Panc1 (cell line): Measurements from ENCODE around the gene DNAJC24.

Source experiments
- POLR2AphosphoS5 ChIP-seq: IDR thresholded peaks from 2 replicates; pipeline ENCODE4 v1.6.1; 2012; ENCODE audit warnings: mild to moderate bottlenecking, low read depth, low read length, moderate library complexity
- TCF7L2 ChIP-seq: IDR thresholded peaks from 2 replicates; pipeline ENCODE4 v1.6.1; 2011; ENCODE audit warnings: mild to moderate bottlenecking, low read depth, low read length, inconsistent platforms
- TF ChIP-seq, protein P1 (sequence below): fragments of 450-650 bp; IDR thresholded peaks from 2 replicates; pipeline ENCODE4 v1.5.1; 2017; ENCODE audit warnings: mild to moderate bottlenecking

DNA sequence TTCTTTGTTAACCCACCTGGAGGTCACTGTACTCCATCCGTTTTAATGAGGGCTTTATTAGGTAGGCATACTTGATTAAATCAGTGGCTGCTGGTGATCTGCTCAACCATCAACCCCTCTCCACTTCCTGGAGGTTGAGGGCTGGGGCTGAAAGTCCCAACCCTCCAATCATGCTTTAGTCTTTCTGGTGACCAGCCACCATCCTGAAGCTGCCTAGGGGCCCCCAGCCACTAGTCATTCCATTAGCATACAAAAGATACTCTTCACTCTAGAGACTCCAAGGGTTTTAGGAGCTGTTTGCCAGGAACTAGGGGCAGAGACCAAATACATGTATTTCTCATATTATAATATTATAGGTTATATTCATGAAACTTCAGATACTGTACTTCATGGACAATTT lies 13.5 kb downstream of the DNAJC24 start:
- TF ChIP-seq, protein P1, sequence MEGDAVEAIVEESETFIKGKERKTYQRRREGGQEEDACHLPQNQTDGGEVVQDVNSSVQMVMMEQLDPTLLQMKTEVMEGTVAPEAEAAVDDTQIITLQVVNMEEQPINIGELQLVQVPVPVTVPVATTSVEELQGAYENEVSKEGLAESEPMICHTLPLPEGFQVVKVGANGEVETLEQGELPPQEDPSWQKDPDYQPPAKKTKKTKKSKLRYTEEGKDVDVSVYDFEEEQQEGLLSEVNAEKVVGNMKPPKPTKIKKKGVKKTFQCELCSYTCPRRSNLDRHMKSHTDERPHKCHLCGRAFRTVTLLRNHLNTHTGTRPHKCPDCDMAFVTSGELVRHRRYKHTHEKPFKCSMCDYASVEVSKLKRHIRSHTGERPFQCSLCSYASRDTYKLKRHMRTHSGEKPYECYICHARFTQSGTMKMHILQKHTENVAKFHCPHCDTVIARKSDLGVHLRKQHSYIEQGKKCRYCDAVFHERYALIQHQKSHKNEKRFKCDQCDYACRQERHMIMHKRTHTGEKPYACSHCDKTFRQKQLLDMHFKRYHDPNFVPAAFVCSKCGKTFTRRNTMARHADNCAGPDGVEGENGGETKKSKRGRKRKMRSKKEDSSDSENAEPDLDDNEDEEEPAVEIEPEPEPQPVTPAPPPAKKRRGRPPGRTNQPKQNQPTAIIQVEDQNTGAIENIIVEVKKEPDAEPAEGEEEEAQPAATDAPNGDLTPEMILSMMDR: no peak
- TF ChIP-seq TCF7L2: no peak
- no peak for TF ChIP-seq POLR2AphosphoS5
